ENCODE data around the gene FKBP5.

GRCh38 chr6:35731414-35731735 lies 42.7 kb upstream of the FKBP5 start:
- TF ChIP-seq CTCF (IDR thresholded peaks at IDR 0.05) (peak in 1 of 6 experiments; percentile 6), POLR2A (IDR thresholded peaks at IDR 0.05) (peak; percentile 64 to 80)

Measured in adrenal gland (tissue), 5 donors.